C4-2B (cell line): ENCODE measurements around the gene RTEL1.

Source experiments
- ZFX ChIP-seq: fragments of 450-650 bp; IDR thresholded peaks from 2 replicates; pipeline ENCODE4 v1.6.1; 2017
- TF ChIP-seq, protein P1 (sequence below): fragments of 450-650 bp; conservative IDR thresholded peaks from 2 replicates; pipeline ENCODE4 v1.5.1; 2017; ENCODE audit warnings: mild to moderate bottlenecking

DNA sequence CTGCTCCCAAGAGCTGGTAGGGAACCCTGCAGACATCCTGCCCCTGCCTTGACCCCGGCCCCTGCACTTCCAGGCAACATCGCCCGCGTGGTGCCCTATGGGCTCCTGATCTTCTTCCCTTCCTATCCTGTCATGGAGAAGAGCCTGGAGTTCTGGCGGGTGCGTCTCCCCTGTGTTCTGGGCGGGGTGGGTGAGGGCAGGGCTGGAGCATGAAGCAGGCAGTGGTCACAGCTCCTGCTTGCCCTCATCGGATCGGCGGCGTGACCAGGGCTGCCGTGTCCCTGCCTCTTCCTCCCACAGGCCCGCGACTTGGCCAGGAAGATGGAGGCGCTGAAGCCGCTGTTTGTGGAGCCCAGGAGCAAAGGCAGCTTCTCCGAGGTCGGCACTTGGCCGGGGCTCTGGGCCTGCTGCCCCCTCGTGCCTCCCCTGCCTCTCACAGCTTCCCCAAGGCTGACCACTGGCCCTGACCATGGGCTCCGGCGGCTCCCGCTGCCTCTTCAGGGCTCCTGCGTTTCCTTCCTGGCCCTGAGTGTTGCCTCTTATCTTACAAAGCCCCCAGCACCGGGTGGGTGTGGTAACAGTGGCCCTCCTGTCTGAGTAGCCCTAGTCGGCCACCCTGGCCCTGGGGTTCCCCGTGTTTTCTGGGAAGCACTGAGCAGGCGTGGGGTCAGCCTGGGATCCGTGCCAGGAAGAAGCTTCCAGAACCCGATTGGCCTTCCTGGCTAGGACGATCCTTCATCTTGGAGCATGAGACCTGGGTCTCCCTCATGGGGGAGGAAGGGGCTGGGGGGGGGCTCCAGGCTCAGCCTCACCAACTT lies 30.3 kb downstream of the RTEL1 start:
- TF ChIP-seq, protein P1, sequence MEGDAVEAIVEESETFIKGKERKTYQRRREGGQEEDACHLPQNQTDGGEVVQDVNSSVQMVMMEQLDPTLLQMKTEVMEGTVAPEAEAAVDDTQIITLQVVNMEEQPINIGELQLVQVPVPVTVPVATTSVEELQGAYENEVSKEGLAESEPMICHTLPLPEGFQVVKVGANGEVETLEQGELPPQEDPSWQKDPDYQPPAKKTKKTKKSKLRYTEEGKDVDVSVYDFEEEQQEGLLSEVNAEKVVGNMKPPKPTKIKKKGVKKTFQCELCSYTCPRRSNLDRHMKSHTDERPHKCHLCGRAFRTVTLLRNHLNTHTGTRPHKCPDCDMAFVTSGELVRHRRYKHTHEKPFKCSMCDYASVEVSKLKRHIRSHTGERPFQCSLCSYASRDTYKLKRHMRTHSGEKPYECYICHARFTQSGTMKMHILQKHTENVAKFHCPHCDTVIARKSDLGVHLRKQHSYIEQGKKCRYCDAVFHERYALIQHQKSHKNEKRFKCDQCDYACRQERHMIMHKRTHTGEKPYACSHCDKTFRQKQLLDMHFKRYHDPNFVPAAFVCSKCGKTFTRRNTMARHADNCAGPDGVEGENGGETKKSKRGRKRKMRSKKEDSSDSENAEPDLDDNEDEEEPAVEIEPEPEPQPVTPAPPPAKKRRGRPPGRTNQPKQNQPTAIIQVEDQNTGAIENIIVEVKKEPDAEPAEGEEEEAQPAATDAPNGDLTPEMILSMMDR, result no peak
- TF ChIP-seq ZFX, result no peak
